GM23338 (cell line): ENCODE measurements around the gene GPRIN1. TPM values are rescaled to one million over a fixed set of nuclear protein-coding genes. Genes with fewer than 3 reads are reported as not detected.

Source experiments
- ATAC-seq: fragments of 200-7000 bp; cut with Tn5 transposase; 3 replicates; pipeline ENCODE4 v1.9.1; 2020
- DNase-seq: peaks from one replicate; pipeline ENCODE4 v3.0.0-alpha.2; 2015; ENCODE audit warnings: low spot score
- H2AFZ ChIP-seq: fragments of 200-600 bp; sonication (generic); 2 replicates; pipeline ENCODE4 v1.8.0; 2016; ENCODE audit warnings: antibody characterized with exemption, mild to moderate bottlenecking, moderate library complexity
- H3F3A ChIP-seq: fragments of 200-600 bp; sonication (generic); replicated peaks from 2 replicates; pipeline ENCODE4 v1.8.0; 2017; ENCODE audit warnings: antibody characterized with exemption, mixed run types, low read depth
- H3K27ac ChIP-seq: fragments of 200-600 bp; sonication (generic); 2 replicates; pipeline ENCODE4 v1.6.1; 2016; ENCODE audit warnings: low read depth
- H3K27me3 ChIP-seq: fragments of 200-600 bp; sonication (generic); 2 replicates; pipeline ENCODE4 v1.8.0; 2016; ENCODE audit warnings: mild to moderate bottlenecking, mixed run types, moderate library complexity; ENCODE audit not compliant: insufficient read depth
- H3K36me3 ChIP-seq: fragments of 200-600 bp; sonication (generic); 2 replicates; pipeline ENCODE4 v1.8.0; 2016; ENCODE audit warnings: mild to moderate bottlenecking; ENCODE audit not compliant: insufficient read depth
- H3K4me1 ChIP-seq: fragments of 200-600 bp; sonication (generic); 2 replicates; pipeline ENCODE4 v1.8.0; 2016; ENCODE audit warnings: mild to moderate bottlenecking, moderate library complexity; ENCODE audit not compliant: insufficient read depth
- H3K4me2 ChIP-seq: fragments of 200-600 bp; sonication (generic); 2 replicates; pipeline ENCODE4 v1.7.1; 2017; ENCODE audit warnings: mixed run types
- H3K4me3 ChIP-seq: fragments of 200-600 bp; sonication (generic); 2 replicates; pipeline ENCODE4 v1.6.1; 2016; ENCODE audit warnings: mixed run types
- H3K79me2 ChIP-seq: fragments of 200-600 bp; sonication (generic); replicated peaks from 2 replicates; pipeline ENCODE4 v1.8.0; 2017; ENCODE audit warnings: mild to moderate bottlenecking; ENCODE audit not compliant: insufficient read depth
- H3K9me2 ChIP-seq: fragments of 200-600 bp; sonication (generic); 2 replicates; pipeline ENCODE4 v1.8.0; 2017; ENCODE audit not compliant: insufficient read depth
- H4K20me1 ChIP-seq: fragments of 200-600 bp; sonication (generic); replicated peaks from 2 replicates; pipeline ENCODE4 v1.8.0; 2017; ENCODE audit warnings: mild to moderate bottlenecking; ENCODE audit not compliant: insufficient read depth
- H3K27ac Mint-ChIP-seq: 2 replicates; pipeline ENCODE4 v1.8.0; 2020; ENCODE audit warnings: inconsistent platforms, mild to moderate bottlenecking, moderate library complexity, mixed read lengths
- H3K27me3 Mint-ChIP-seq: 3 replicates; pipeline ENCODE4 v1.8.0; 2022; ENCODE audit warnings: low read depth, mild to moderate bottlenecking, moderate library complexity, mixed read lengths, inconsistent platforms; ENCODE audit not compliant: insufficient read depth, poor library complexity
- H3K36me3 Mint-ChIP-seq: 3 replicates; pipeline ENCODE4 v1.8.0; 2021; ENCODE audit warnings: low read depth, mild to moderate bottlenecking, inconsistent platforms, moderate library complexity, mixed read lengths
- H3K4me1 Mint-ChIP-seq: 3 replicates; pipeline ENCODE4 v1.8.0; 2020; ENCODE audit warnings: mild to moderate bottlenecking, inconsistent platforms, mixed read lengths
- H3K4me3 Mint-ChIP-seq: 3 replicates; pipeline ENCODE4 v1.8.0; 2021; ENCODE audit warnings: moderate library complexity, mild to moderate bottlenecking, inconsistent platforms, mixed read lengths
- H3K9me3 Mint-ChIP-seq: 3 replicates; pipeline ENCODE4 v1.8.0; 2020; ENCODE audit warnings: moderate library complexity, mild to moderate bottlenecking, inconsistent platforms, mixed read lengths
- CREB1 ChIP-seq: fragments of 250-450 bp; sonication (Bioruptor Pico); IDR thresholded peaks from 2 replicates; pipeline ENCODE4 v1.5.0; 2020; ENCODE audit warnings: low read depth, mild to moderate bottlenecking, moderate library complexity
- CTCF ChIP-seq, 2 experiments: fragments of 200-600 bp in 1 of 2; sonication (generic) in 1 of 2; conservative IDR thresholded peaks; 2 replicates each; pipeline versions ENCODE4 v1.5.1 to v1.6.1; 2016 to 2017; ENCODE audit warnings: antibody characterized with exemption in 2 of 2, low read depth in 2 of 2, mild to moderate bottlenecking in 2 of 2, moderate library complexity in 1 of 2
- ETS1 ChIP-seq: IDR thresholded peaks from 2 replicates; pipeline ENCODE4 v1.6.1; 2016; ENCODE audit warnings: antibody characterized with exemption
- EZH2 ChIP-seq: fragments of 200-600 bp; sonication (generic); IDR thresholded peaks from one replicate; pipeline ENCODE4 v1.8.0; 2017; ENCODE audit warnings: antibody characterized with exemption, mild to moderate bottlenecking, low read depth; ENCODE audit not compliant: unreplicated experiment
- EZH2phosphoT487 ChIP-seq: fragments of 200-600 bp; sonication (generic); IDR thresholded peaks from one replicate; pipeline ENCODE4 v1.8.1; 2018; ENCODE audit warnings: antibody characterized with exemption; ENCODE audit not compliant: unreplicated experiment
- JUNB ChIP-seq: IDR thresholded peaks from one replicate; pipeline ENCODE4 v1.6.1; 2016; ENCODE audit warnings: antibody characterized with exemption; ENCODE audit not compliant: unreplicated experiment
- NANOG ChIP-seq: IDR thresholded peaks from 2 replicates; pipeline ENCODE4 v1.6.1; 2016; ENCODE audit warnings: antibody characterized with exemption, borderline replicate concordance
- POLR2AphosphoS5 ChIP-seq: IDR thresholded peaks from 2 replicates; pipeline ENCODE4 v1.6.1; 2016; ENCODE audit warnings: antibody characterized with exemption, low read depth
- STAT1 ChIP-seq: IDR thresholded peaks from one replicate; pipeline ENCODE4 v1.6.1; 2016; ENCODE audit warnings: antibody characterized with exemption; ENCODE audit not compliant: unreplicated experiment
- ZNF114 ChIP-seq: fragments of 250-450 bp; sonication (Bioruptor Pico); IDR thresholded peaks from 2 replicates; pipeline ENCODE4 v1.5.0; 2020; ENCODE audit warnings: mild to moderate bottlenecking, moderate library complexity
- ZNF331 ChIP-seq: fragments of 250-450 bp; sonication (Bioruptor Pico); IDR thresholded peaks from 2 replicates; pipeline ENCODE4 v1.5.0; 2020; ENCODE audit warnings: low read depth, mild to moderate bottlenecking, moderate library complexity
- polyA plus RNA-seq: library from polyadenylated mRNA; unstranded; fragments of >200 nt; fragmentation: Nextera tagmentation; extraction: Ambion mirVana; gene quantifications from 2 replicates; pipeline ENCODE4 v1.2.1, GENCODE V29; 2016
- total RNA-seq: library from RNA; depleted of rRNA; stranded (reverse); fragments of >200 nt; shearing (Covaris generic); gene quantifications from 2 replicates; pipeline ENCODE4 v1.2.3, GENCODE V29; 2014

The GPRIN1 gene
- total and polyA plus RNA-seq, 2 experiments from 2014 or later = 3.8 to 14.6 TPM

DNA sequence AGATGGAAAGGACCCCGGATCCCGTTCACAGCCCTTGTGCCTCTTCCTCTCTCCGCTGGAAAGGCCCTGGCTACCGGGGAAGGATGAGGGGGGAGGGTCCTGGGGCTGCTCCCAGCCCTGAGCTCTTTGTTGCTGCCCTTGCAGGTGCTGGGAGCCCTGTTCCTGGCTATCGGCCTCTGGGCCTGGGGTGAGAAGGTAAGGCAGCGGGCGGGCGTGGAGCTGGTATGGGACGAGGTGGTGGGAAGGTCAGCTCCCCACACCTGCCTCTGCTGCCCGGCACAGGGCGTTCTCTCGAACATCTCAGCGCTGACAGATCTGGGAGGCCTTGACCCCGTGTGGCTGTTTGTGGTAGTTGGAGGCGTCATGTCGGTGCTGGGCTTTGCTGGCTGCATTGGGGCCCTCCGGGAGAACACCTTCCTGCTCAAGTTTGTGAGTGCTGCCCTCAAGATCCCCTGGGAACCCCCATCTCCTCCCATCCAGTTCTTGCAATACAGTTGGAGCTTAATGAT lies 41.6 kb upstream of the GPRIN1 start (continued):
- TF ChIP-seq POLR2AphosphoS5 (no peak), EZH2 (no peak), JUNB (no peak), CTCF (conservative IDR thresholded peaks at IDR 0.05; ENCODE audit: low read depth in 2 of 2) (no peak), STAT1 (no peak), ZNF114 (CRISPR knock-in tag) (no peak), CREB1 (CRISPR knock-in tag) (no peak), ETS1 (no peak), EZH2phosphoT487 (no peak)

- H3K27ac ChIP-seq = no peak overlapping the region
- Mint-ChIP-seq H3K36me3 (peaks cover 8% of the 10 kb centered on the region; the same call in 2 of the 3 replicates), H3K4me1 (peaks cover 39% of the 10 kb centered on the region), H3K27me3 (peaks cover 7% of the 10 kb centered on the region), H3K9me3 (no peaks in the 10 kb centered on the region), H3K4me3 (peak overlapping the region; percentile 27; the same call in 1 of the 3 replicates), H3K27ac (no peak overlapping the region)
- H3K4me1 ChIP-seq = peaks cover 15% of the 10 kb centered on the region
- DNase-seq = peak; percentile 62
- ATAC-seq = peak; percentile 2; the same call in 1 of the 3 replicates
- no peak overlapping the region for H3K4me2 ChIP-seq
- peaks cover 35% of the 10 kb centered on the region for H3K79me2 ChIP-seq
- H2AFZ ChIP-seq = no peak overlapping the region
- TF ChIP-seq EZH2 = no peak
- TF ChIP-seq STAT1 = no peak
- no peaks in the 10 kb centered on the region for H3K36me3 ChIP-seq
- H4K20me1 ChIP-seq = no peaks in the 10 kb centered on the region
- no peaks in the 10 kb centered on the region; the same call in 1 of the 2 replicates for H3K9me2 ChIP-seq
- 0 out of 2 replicates have a peak, but pooled peaks cover 5% of the 10 kb centered on the region for H3F3A ChIP-seq
- H3K27me3 ChIP-seq = no peaks in the 10 kb centered on the region
- no peak overlapping the region for H3K4me3 ChIP-seq
These were observed 40.5 kb upstream of the GPRIN1 start for GRCh38 chr5:176650354-176650884.

GRCh38 chr5:176648474-176649194 lies 38.7 kb upstream of the GPRIN1 start:
- peaks cover 7% of the 10 kb centered on the region for H3K27me3 Mint-ChIP-seq
- TF ChIP-seq JUNB (no peak), ZNF331 (no peak), NANOG (no peak), EZH2phosphoT487 (no peak), CTCF (conservative IDR thresholded peaks at IDR 0.05; ENCODE audit: low read depth in 2 of 2) (no peak), EZH2 (no peak), ZNF114 (CRISPR knock-in tag) (no peak)

More at GRCh38 chr5:176648474-176649194, 38.7 kb upstream of the GPRIN1 start:
- H4K20me1 ChIP-seq = no peaks in the 10 kb centered on the region
- ATAC-seq (no peak), DNase-seq (no peak)
- peak overlapping the region; percentile 91 for H3K4me3 Mint-ChIP-seq
- peaks cover 15% of the 10 kb centered on the region for H3K4me1 ChIP-seq
- H3K9me3 Mint-ChIP-seq = no peaks in the 10 kb centered on the region
- no peak overlapping the region for H3K27ac ChIP-seq
- H3K79me2 ChIP-seq = peaks cover 35% of the 10 kb centered on the region
- no peak overlapping the region for H3K27ac Mint-ChIP-seq
- H3K4me3 ChIP-seq = peak overlapping the region; percentile 89
- H3K36me3 ChIP-seq = no peaks in the 10 kb centered on the region
- H3K27me3 ChIP-seq = no peaks in the 10 kb centered on the region
- 0 out of 2 replicates have a peak, but pooled peaks cover 5% of the 10 kb centered on the region for H3F3A ChIP-seq
- no peak overlapping the region for H2AFZ ChIP-seq
- peaks cover 5% of the 10 kb centered on the region; the same call in 2 of the 3 replicates for H3K36me3 Mint-ChIP-seq
- no peaks in the 10 kb centered on the region; the same call in 1 of the 2 replicates for H3K9me2 ChIP-seq
- peak overlapping the region; percentile 94 for H3K4me2 ChIP-seq
- H3K4me1 Mint-ChIP-seq = peaks cover 43% of the 10 kb centered on the region
